Measurements from ENCODE around the gene CCIN.

GRCh38 chr9:36141288-36141687 lies 27.9 kb upstream of the CCIN start:
- TF ChIP-seq CTCF (IDR thresholded peaks at IDR 0.05) (peak; percentile 24), CHD4 (IDR thresholded peaks at IDR 0.05; ENCODE audit: borderline replicate concordance) (no peak), NR3C1 (IDR thresholded peaks at IDR 0.05) (no peak), EP300 (IDR thresholded peaks at IDR 0.05) (no peak), MAX (IDR thresholded peaks at IDR 0.05) (no peak), POLR2A (IDR thresholded peaks at IDR 0.05; ENCODE audit: low read length) (no peak), RAD21 (conservative IDR thresholded peaks at IDR 0.05 in 1 of 2, IDR thresholded peaks at IDR 0.05 in 1 of 2) (peak; percentile 50 to 60; a peak in 4 of 5 replicates)
- TF ChIP-seq, protein P1, sequence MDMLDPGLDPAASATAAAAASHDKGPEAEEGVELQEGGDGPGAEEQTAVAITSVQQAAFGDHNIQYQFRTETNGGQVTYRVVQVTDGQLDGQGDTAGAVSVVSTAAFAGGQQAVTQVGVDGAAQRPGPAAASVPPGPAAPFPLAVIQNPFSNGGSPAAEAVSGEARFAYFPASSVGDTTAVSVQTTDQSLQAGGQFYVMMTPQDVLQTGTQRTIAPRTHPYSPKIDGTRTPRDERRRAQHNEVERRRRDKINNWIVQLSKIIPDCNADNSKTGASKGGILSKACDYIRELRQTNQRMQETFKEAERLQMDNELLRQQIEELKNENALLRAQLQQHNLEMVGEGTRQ (IDR thresholded peaks at IDR 0.05), result no peak
